GM12873 (cell line): Measurements from ENCODE around the gene TELO2.

ENCODE experiments used
- TF ChIP-seq, protein P1 (sequence below): IDR thresholded peaks from 2 replicates; pipeline ENCODE4 v1.5.1; 2012; ENCODE audit warnings: low read depth, mild to moderate bottlenecking, moderate library complexity, low read length, control low read depth; ENCODE audit not compliant: insufficient read depth; ENCODE audit errors: missing control alignments

Gene TELO2

DNA sequence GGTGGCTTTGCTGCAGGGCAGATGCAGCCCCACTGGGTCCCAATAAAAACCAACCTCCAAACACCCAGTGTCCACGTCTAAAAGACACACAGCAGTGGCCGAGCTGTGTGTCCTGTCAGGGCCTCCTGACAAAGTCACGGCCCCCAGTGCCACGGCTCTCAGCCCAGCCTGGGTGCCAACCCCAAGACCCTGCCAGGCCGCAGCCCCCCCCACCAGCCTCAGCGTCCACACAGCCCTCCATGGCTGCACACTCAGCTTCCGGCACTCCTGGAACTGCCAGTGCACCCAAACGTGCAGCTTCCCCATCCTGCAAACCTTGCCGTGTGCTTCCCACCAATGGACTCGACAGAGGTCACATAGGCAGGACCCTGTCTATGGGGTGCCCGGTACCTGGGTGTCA is 45.2 kb upstream of the TELO2 start:
- TF ChIP-seq, protein P1, sequence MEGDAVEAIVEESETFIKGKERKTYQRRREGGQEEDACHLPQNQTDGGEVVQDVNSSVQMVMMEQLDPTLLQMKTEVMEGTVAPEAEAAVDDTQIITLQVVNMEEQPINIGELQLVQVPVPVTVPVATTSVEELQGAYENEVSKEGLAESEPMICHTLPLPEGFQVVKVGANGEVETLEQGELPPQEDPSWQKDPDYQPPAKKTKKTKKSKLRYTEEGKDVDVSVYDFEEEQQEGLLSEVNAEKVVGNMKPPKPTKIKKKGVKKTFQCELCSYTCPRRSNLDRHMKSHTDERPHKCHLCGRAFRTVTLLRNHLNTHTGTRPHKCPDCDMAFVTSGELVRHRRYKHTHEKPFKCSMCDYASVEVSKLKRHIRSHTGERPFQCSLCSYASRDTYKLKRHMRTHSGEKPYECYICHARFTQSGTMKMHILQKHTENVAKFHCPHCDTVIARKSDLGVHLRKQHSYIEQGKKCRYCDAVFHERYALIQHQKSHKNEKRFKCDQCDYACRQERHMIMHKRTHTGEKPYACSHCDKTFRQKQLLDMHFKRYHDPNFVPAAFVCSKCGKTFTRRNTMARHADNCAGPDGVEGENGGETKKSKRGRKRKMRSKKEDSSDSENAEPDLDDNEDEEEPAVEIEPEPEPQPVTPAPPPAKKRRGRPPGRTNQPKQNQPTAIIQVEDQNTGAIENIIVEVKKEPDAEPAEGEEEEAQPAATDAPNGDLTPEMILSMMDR = no peak

DNA sequence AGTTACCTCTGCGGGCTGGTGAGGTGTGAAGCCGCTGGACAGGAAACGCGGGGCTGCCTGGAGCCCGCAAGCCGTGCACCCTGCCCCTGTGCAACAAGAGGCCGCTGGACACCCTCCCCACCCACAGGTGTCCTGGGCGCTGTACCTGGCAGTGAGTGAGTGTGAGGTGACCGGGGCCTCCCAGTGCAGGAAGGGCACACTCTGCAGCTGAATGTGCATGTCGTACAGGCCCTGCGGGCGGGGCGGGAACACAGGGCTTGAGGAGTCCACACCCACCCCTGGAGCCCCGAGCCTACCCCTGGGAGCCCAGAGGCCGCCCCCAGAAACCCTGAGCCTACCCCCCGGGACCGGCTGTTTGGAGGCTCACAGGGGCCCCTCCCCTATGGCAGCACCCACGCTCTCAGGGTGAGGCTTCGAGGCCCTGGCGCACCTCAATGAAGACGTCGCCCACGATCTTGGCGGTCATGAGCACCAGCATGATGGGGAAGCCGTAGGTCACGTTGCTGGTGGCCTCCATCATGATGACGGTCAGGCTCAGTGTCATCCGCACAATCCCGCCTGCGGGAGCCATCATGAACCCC is 44.5 kb upstream of the TELO2 start:
- TF ChIP-seq, protein P1 = no peak

DNA sequence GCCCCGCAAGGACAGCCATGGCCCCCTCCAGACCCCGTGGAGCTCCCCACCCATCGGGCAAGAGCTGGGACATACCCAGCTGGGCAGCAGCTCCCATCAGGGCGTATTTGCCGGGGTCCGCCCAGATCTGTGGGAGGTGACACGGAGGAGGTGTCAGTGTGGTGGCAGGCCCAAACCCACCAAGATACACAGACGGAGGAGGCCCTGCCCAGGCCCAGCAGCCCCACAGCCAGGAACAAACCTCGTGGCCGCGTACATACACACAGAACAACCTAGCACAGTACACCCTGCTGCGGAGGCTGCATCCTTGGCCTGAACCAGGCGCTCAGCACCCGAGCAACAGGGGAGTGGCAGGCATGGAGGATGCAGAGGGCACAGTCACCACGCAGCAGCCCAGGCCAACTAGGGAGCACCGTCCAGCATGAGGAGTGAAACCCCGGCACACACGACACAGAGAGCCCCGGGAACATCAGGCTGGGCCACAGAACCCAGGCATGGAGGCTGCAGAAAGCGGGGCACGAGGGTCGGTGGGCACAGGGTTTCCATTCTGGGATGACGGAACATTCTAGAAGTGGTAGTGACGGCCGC is 43.9 kb upstream of the TELO2 start:
- TF ChIP-seq, protein P1 = no peak

DNA sequence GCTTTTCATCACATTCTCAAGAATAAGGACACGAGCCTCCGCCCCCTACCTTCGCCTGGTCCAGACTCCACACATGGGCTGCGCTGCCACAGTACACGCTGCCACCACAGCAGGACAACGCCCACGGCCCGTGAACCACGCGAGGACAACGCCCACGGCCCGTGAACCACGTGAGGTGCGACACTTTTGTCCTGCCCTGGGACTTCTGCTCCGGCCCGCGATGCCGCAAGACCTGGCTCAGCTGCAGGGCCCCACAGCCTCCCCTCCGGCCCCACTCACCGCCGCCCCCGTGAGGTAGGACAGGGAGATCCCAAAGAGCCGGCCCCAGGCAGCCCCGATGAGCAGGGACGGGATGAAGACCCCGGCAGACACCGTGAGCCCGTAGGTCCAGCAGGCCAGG is 42.9 kb upstream of the TELO2 start:
- TF ChIP-seq, protein P1 = no peak

DNA sequence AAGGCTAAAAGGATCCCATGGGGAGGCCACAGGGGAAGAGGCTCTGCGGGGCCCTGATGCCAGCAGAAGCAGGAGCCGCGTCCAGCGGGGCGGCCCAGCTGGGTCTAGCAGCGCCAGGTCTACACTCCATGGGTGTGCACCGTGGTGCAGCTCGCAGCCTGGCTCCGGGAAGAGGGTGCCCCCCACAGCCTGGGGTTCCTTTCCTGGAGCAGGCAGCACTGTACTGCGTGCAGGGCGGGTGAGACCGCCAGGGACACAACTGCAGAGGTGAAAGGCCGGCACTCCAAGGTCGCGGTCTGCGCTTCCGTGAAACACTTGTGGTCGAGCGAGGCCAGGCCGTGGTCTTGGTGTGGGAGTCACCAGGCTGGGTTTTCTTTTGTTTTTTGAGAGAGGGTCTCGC is 42.3 kb upstream of the TELO2 start:
- TF ChIP-seq, protein P1 = no peak

DNA sequence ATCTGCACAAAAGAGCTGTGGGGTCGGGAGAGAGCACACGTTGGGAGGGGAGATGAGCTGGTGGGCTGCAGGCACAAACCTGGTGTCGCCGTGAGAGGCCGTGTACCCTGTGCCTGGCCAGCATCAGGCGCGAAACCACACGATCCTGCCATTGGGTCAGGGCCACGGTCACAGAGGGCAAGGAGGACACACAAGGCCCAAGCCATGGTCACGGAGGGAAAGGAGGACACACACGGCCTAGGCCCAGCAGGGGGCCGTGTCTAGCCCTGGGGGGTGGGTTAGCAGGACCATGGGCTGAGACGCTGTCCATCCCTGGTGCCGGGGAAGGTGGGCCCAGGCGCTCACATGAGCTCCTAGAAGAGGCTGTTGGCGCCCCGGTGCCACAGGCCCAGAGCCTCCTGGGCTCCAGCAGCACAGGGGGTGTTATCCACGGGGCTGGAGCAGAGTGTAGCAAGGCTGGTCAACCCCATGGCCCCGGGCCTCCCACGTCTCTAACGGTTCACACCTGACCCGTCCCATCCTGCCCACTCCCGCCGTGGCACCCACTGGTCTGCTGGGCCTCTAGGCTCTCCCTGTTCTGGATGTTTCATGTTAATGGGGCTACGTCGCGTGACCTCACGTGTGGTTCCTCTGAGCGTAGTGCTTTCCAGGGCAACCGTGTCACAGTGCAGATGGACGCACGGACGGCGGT is 41.3 kb upstream of the TELO2 start:
- TF ChIP-seq, protein P1 = no peak

DNA sequence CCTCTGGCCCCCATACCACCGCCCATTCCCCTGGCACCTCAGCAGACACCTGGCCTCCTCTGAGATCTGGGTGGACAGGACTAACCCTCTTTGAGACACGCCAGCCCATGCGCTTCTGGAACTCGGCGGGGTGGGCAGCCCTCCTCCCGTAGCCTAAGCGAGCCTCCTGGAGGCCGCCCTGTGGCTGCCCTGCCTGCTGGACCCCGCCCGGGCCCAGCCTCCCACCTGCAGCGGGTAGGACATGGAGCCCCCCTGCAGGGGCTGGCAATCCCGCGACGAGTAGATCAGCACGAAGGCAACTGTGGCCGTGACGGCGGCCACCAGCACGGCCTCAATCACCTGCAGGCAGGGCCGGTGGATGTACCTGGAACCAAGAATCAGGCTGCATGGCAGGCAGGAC is 40.6 kb upstream of the TELO2 start:
- TF ChIP-seq, protein P1 = no peak
